Fibroblast of lung (primary cell): ENCODE results near the gene ZNF407.

Source experiments
- EZH2 ChIP-seq: IDR thresholded peaks from 2 replicates; pipeline ENCODE4 v1.5.1; 2012; ENCODE audit warnings: low read length, control low read depth, mild to moderate bottlenecking; ENCODE audit errors: missing control alignments
- TF ChIP-seq, protein P1 (sequence below), 2 donors: IDR thresholded peaks in 1 of 2; conservative IDR thresholded peaks in 1 of 2; 1 replicate in 1 of 2; 2 replicates in 1 of 2; pipeline ENCODE4 v1.5.1; 2011 to 2012; ENCODE audit warnings: low read length in 2 of 2, control low read depth in 1 of 2, inconsistent platforms in 1 of 2, low read depth in 1 of 2, mild to moderate bottlenecking in 1 of 2

DNA sequence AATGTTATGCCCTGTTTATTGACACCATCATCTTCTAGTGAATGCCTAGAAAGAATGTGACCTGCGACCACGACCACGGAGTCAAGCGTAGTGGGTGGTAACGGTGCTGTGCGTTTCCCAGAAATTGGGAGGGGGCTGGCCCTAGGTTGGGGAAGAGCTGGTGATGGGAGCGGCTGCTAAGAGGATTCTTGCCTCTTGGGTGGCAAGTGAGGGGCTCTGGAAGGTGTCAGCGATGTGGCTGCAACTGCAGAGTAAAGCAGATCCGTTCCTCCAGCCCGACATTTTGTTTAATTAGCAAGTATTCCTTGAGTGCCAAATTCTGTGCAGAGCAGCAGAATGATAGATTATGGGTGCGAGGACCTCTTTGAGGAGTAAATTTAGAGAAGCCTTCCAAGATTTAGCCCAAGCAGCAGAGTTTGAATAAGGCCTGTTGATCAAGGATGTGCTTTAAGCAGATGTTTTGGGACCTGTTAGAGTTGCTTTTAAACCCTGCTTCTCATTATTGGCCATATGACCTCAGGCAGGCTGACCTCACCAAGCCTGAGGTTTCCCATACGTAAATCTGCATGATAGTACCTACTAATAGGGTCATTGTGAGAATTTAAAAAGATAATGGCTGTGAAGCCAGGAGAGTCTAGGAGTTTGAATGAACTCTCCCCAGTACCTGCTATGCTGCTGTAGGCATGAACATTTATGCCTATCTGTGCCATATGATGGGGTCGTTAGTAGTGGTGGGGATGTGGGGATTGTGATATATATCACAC lies 323.6 kb downstream of the ZNF407 start:
- TF ChIP-seq, protein P1, sequence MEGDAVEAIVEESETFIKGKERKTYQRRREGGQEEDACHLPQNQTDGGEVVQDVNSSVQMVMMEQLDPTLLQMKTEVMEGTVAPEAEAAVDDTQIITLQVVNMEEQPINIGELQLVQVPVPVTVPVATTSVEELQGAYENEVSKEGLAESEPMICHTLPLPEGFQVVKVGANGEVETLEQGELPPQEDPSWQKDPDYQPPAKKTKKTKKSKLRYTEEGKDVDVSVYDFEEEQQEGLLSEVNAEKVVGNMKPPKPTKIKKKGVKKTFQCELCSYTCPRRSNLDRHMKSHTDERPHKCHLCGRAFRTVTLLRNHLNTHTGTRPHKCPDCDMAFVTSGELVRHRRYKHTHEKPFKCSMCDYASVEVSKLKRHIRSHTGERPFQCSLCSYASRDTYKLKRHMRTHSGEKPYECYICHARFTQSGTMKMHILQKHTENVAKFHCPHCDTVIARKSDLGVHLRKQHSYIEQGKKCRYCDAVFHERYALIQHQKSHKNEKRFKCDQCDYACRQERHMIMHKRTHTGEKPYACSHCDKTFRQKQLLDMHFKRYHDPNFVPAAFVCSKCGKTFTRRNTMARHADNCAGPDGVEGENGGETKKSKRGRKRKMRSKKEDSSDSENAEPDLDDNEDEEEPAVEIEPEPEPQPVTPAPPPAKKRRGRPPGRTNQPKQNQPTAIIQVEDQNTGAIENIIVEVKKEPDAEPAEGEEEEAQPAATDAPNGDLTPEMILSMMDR (conservative IDR thresholded peaks at IDR 0.05 in 1 of 2, IDR thresholded peaks at IDR 0.05 in 1 of 2; ENCODE audit: low read depth in 1 of 2, low read length in 2 of 2) = no peak
- TF ChIP-seq EZH2 = no peak
